DLD1 (cell line): Measurements from ENCODE around the gene NME8.

ENCODE experiments used
- in situ Hi-C: cut with HindIII; loops from 2 replicates; pipeline ENCODE4 v1.10.0; 2017; ENCODE audit warnings: low sequenced_read_pairs

The NME8 gene

GRCh38 chr7:37928878-37929277 is 80.5 kb downstream of the NME8 start:
- in situ Hi-C loops, result no loop called here

GRCh38 chr7:37930226-37930948 is 82.0 kb downstream of the NME8 start:
- in situ Hi-C loops, result no loop called here

- in situ Hi-C loops, result no loop called here
Measured at GRCh38 chr7:37932543-37932942, 84.1 kb downstream of the NME8 start.

- in situ Hi-C loops, result no loop called here
Measured at GRCh38 chr7:37933018-37933566, 84.7 kb downstream of the NME8 start.

- in situ Hi-C loops, result no loop called here
Measured at GRCh38 chr7:37942934-37943610, 94.7 kb downstream of the NME8 start.

- in situ Hi-C loops, result no loop called here
Measured at GRCh38 chr7:37943905-37944736, 95.7 kb downstream of the NME8 start.

- in situ Hi-C loops, result no loop called here
Measured at GRCh38 chr7:37944737-37945054, 96.3 kb downstream of the NME8 start.

- in situ Hi-C loops, result no loop called here
Measured at GRCh38 chr7:37945336-37945735, 96.9 kb downstream of the NME8 start.

GRCh38 chr7:37947138-37947940 is 98.9 kb downstream of the NME8 start:
- in situ Hi-C loops, result no loop called here

- in situ Hi-C loops, result no loop called here
Measured at GRCh38 chr7:37947941-37948210, 99.5 kb downstream of the NME8 start.
